Stimulated activated naive B cell treated with anti-CD40 and anti-IgM and Interleukin-4, amounts not matched to agents 10 μg/mL and 1 μg/mL and 100 μg/mL, for 72 hours (primary cell): ENCODE measurements around the gene LARP6.

Source experiments
- ATAC-seq, 2 donors: fragments of 150-1000 bp; cut with Tn5 transposase; replicated peaks; 2 replicates each; pipeline ENCODE4 v1.10.0; 2021; ENCODE audit warnings: moderate library complexity in 1 of 2
- DNase-seq: peaks from one replicate; pipeline ENCODE4 v3.0.0; 2021
- H3K27ac Mint-ChIP-seq: one replicate; pipeline ENCODE4 v1.8.0; 2022; ENCODE audit warnings: mild to moderate bottlenecking, mixed read lengths
- H3K27me3 Mint-ChIP-seq, 2 donors: one replicate each; pipeline ENCODE4 v1.8.0; 2022; ENCODE audit warnings: mixed read lengths in 2 of 2
- H3K36me3 Mint-ChIP-seq, 2 donors: one replicate each; pipeline ENCODE4 v1.8.0; 2022; ENCODE audit warnings: mixed read lengths in 2 of 2, mild to moderate bottlenecking in 1 of 2
- H3K4me1 Mint-ChIP-seq, 2 donors: one replicate each; pipeline ENCODE4 v1.8.0; 2022; ENCODE audit warnings: mixed read lengths in 2 of 2, mild to moderate bottlenecking in 1 of 2
- H3K4me3 Mint-ChIP-seq, 2 donors: one replicate each; pipeline ENCODE4 v1.8.0; 2022; ENCODE audit warnings: mild to moderate bottlenecking in 2 of 2, mixed read lengths in 2 of 2, moderate library complexity in 1 of 2
- H3K9me3 Mint-ChIP-seq, 2 donors: one replicate each; pipeline ENCODE4 v1.8.0; 2022; ENCODE audit warnings: mixed read lengths in 2 of 2, mild to moderate bottlenecking in 1 of 2

The LARP6 gene

DNA sequence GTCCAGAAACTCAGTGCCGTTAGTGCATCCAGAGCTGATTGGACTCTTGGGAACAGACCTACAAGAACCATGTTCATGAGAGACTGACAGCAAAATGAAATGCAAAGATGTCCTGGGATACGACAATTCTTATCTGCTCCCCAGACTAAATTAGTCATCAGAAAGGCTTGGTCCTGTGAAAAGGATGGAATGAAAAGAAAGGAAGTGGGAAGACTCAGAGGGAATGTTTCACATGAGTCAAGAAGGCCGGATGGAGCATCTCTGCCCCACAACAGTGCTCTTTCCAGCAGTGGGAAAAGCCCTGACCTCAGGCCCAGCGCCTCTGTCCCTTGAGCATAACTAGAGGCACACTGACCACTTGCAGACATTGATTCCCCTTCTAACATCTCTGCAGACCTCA lies 51.3 kb downstream of the LARP6 start:
- peaks cover 0 to 5% of the 10 kb centered on the region in 2 donors for H3K27me3 Mint-ChIP-seq
- no peak overlapping the region for H3K27ac Mint-ChIP-seq

DNA sequence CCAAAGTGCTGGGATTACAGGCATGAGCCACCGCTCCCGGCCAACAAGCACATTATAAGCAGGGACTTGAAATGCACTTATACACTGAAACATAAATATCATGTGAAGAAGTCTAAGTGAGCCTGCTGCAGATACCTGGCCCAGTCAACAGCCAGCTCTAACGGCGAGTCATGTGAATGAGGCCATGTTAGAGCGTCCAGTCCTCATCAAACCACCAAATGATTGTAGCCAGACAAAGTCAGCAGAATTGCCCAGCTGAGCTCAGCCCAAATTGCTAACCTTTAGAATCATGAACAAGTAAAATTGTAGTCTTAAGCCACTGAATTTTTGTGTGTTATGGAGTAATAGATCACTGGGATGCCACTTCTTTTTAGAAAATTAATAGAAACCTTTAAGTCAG lies 52.8 kb downstream of the LARP6 start:
- H3K4me3 Mint-ChIP-seq = no peak overlapping the region
- H3K27me3 Mint-ChIP-seq = peaks cover 0 to 5% of the 10 kb centered on the region in 2 donors
- H3K36me3 Mint-ChIP-seq = no peaks in the 10 kb centered on the region
- no peak for ATAC-seq
- H3K27ac Mint-ChIP-seq = no peak overlapping the region
- no peak for DNase-seq
- H3K4me1 Mint-ChIP-seq = peaks cover 0 to under 1% of the 10 kb centered on the region in 2 donors
- H3K9me3 Mint-ChIP-seq = no peaks in the 10 kb centered on the region

More for the DNA sequence above, 51.3 kb downstream of the LARP6 start:
- Mint-ChIP-seq H3K36me3 (no peaks in the 10 kb centered on the region), H3K4me3 (no peak overlapping the region), H3K4me1 (peaks cover 7 to 16% of the 10 kb centered on the region in 2 donors), H3K9me3 (no peaks in the 10 kb centered on the region)
- ATAC-seq (no peak), DNase-seq (no peak)

DNA sequence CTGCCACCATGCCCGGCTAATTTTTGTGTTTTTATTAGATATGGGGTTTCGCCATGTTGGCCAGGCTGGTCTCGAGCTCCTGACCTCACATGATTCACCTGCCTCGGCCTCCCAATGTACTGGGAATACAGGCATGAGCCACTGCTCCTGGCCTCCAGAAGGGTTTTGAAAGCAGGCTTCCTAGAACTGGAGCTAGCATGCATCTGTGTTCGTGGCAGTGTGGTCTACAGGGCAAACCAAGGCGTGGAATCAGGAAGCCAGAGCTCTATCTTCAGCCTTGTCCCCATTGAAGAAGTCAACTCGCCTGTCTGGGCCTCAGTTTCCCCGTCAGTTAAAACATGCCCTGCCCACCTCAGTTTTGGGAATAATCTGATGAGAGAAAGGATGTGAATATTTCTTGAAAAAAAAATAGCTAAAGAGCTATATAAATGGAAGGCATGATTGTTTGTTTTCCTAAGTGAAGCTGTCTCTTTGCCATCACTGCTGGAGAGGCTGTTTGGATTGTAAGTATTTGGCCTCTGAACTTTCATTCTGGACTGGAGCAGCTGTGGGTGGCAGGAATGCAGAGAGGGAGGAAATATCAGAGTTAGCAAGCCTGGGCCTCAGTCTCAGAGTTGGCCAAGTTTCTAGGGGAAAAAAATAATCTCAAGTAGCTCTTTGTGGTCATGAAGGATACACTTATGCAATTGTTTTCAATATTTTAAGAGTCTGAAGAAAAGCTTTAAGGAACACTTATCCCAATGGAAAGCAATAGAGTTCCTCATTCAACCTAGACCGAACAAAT lies 54.1 kb downstream of the LARP6 start:
- no peak for DNase-seq
- no peak overlapping the region for H3K4me3 Mint-ChIP-seq

DNA sequence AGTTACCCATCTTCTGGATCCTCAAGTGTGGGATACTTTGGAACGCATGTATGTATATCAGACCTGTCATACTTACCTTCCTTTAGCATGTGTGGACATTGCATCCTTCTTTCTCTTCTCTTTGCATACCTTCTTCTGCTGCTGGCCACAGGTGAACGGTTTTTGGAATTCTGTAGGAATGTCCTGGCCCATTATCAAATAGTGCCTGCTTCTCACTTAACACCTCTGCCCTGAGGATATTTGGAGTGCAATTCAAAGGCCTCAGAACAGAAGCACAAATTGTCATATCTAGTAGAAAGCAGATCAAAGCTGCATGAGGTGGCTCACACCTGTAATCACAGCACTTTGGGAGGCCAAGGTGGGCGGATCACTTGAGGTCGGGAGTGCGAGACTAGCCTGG lies 56.5 kb downstream of the LARP6 start:
- Mint-ChIP-seq H3K4me3 (no peak overlapping the region), H3K9me3 (no peaks in the 10 kb centered on the region), H3K27me3 (peaks cover 0 to 5% of the 10 kb centered on the region in 2 donors), H3K36me3 (no peaks in the 10 kb centered on the region), H3K4me1 (no peaks in the 10 kb centered on the region), H3K27ac (no peak overlapping the region)
- ATAC-seq (no peak), DNase-seq (no peak)

More for the DNA sequence above, 54.1 kb downstream of the LARP6 start:
- no peaks in the 10 kb centered on the region for H3K36me3 Mint-ChIP-seq
- no peaks in the 10 kb centered on the region for H3K4me1 Mint-ChIP-seq
- ATAC-seq = no peak
- H3K9me3 Mint-ChIP-seq = no peaks in the 10 kb centered on the region
- H3K27ac Mint-ChIP-seq = no peak overlapping the region
- peaks cover 0 to 5% of the 10 kb centered on the region in 2 donors for H3K27me3 Mint-ChIP-seq

DNA sequence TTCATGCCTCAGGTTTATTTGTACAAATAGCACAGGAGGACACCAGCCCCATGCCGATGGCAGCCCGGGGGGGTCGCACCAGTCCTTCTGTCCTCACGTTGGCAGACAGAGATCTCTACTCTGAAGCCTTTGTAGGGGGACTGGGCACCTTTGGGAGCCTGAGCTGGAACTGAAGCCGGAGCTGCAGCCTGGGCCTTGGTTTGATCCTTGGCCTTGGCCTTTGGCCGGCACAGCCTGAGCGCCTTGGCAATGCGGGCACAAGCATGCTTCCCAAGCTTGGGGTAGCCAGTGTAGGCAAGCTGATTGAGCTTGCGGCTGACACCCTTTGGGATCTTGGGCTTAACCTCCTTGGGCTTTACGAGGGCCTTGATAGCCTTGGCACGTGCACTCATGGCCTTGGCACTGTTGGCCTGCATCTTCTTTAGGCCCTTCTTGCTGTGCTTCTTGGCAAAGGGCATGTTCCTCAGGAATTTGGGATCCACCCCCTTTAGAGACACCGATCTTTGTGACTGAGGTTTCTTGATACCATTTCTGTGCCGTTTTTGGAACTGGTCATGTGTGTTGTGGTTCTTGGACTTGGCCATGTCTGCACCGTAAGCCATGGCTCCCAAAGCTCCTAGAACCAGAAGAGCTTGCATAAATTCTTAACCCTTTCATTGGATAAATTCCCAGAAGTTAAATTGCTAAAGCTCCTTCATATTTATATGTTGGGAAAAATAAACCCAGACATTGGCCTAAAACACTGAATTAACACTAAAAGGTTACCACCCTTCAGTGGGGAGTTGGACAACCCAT lies 57.2 kb downstream of the LARP6 start:
- DNase-seq (no peak), ATAC-seq (no peak)
- no peak overlapping the region for H3K4me3 Mint-ChIP-seq
- peaks cover 0 to 7% of the 10 kb centered on the region in 2 donors for H3K27me3 Mint-ChIP-seq
- H3K27ac Mint-ChIP-seq = no peak overlapping the region
- H3K9me3 Mint-ChIP-seq = no peaks in the 10 kb centered on the region
- no peaks in the 10 kb centered on the region for H3K36me3 Mint-ChIP-seq
- H3K4me1 Mint-ChIP-seq = no peaks in the 10 kb centered on the region

DNA sequence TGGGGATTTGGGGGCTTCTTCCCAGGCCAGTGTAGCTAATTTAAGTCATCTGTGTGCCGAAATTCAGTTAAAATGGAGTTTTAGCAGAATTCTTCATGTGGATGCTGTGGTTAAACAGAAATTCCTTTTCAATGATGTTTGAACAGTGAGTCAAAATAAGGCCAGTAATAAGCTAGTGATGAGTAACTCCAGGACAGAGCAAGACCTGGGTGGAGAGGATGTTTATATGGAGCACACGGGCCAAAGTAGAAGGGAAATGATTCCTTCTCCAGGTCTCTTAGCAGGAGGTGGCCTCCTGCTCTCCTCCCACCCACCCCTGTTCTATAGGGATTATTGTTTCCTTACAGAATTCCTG lies 58.7 kb downstream of the LARP6 start:
- Mint-ChIP-seq H3K4me1 (no peaks in the 10 kb centered on the region), H3K9me3 (no peaks in the 10 kb centered on the region), H3K4me3 (no peak overlapping the region), H3K27me3 (peaks cover 0 to 7% of the 10 kb centered on the region in 2 donors), H3K36me3 (no peaks in the 10 kb centered on the region), H3K27ac (no peak overlapping the region)
- DNase-seq (no peak), ATAC-seq (no peak)

DNA sequence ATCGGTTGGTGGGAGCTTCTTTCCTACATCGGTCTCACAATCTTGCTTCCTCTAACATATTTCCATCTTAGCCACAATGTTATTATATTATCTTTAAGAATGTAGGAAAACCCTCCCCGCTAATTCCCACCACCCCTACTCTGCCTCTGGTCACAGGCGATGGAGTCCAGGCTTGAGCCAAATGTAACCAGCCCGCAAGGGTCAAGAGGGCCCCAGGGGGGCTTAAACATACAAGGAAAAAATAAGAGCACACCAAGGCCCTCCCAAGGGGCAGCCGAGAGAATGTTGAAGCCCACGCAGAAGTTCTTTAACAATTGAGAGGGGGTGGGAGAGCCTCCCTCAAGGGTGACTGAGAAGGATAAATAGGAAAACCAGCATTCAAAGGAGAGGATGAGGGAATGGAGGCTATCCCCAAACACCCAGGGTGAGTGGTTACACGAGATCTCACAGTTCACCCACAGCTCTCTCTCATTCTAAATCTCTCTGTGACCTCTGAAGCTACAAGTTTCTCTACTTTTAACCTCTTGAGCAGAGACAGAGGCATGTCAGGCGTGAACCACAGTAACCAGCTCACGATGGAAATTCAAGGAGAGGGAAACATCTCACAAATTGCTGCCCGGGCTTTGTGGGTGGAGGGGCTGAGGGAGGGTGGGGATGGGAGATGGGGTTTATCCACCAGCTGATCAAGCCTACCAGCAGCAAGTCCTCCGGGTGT lies 59.2 kb downstream of the LARP6 start:
- H3K27me3 Mint-ChIP-seq = peaks cover 0 to 7% of the 10 kb centered on the region in 2 donors
- ATAC-seq (no peak), DNase-seq (no peak)
- H3K4me1 Mint-ChIP-seq = no peaks in the 10 kb centered on the region
- no peak overlapping the region for H3K27ac Mint-ChIP-seq
- H3K36me3 Mint-ChIP-seq = no peaks in the 10 kb centered on the region
- no peak overlapping the region for H3K4me3 Mint-ChIP-seq
- no peaks in the 10 kb centered on the region for H3K9me3 Mint-ChIP-seq

DNA sequence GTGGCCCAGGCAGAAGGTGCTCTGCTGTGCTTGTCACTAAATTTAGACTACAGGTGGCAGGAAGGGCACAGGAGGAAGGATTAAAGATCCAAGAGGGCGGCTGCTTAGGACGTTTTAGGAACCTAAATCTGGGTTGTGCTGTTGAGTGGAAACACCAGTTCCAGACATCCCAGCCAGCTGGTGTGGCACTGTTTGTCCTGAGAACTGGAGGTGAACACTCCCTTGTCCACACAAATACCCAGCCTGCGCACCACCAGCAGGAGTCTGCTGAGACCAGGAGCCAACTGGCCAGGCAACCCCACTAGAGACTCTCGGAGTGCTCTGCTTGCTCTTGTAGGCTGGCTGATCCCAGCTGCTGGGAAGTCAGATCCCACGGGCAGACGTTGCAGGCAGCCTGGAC lies 60.3 kb downstream of the LARP6 start:
- Mint-ChIP-seq H3K4me3 (no peak overlapping the region), H3K9me3 (no peaks in the 10 kb centered on the region), H3K4me1 (no peaks in the 10 kb centered on the region), H3K27me3 (peaks cover 0 to 7% of the 10 kb centered on the region in 2 donors), H3K27ac (no peak overlapping the region), H3K36me3 (no peaks in the 10 kb centered on the region)
- DNase-seq = no peak
- no peak for ATAC-seq

DNA sequence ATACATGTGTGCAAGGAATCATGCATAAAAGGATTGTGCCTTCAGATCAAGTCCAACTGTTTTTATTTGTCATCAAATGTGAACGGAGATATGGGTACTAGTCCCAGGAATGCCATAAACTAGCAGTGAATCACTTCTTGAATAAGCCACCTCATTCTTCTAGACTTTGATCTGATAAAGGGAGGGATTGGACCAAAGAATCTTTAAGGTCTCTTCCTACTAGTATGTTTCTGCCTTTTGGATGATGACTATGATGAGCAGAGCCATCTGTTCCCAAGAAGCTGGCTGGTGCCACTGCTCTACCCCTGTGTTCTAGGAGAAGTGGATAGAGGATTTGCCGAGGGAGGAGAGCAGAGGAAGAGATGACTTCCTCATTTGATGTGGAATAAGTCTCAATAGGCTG lies 61.8 kb downstream of the LARP6 start:
- H3K36me3 Mint-ChIP-seq = no peaks in the 10 kb centered on the region
- H3K4me1 Mint-ChIP-seq = no peaks in the 10 kb centered on the region
- H3K4me3 Mint-ChIP-seq = no peak overlapping the region
- no peak for ATAC-seq
- H3K27ac Mint-ChIP-seq = no peak overlapping the region
- peaks cover 0 to 7% of the 10 kb centered on the region in 2 donors for H3K27me3 Mint-ChIP-seq
- H3K9me3 Mint-ChIP-seq = no peaks in the 10 kb centered on the region
- DNase-seq = no peak

DNA sequence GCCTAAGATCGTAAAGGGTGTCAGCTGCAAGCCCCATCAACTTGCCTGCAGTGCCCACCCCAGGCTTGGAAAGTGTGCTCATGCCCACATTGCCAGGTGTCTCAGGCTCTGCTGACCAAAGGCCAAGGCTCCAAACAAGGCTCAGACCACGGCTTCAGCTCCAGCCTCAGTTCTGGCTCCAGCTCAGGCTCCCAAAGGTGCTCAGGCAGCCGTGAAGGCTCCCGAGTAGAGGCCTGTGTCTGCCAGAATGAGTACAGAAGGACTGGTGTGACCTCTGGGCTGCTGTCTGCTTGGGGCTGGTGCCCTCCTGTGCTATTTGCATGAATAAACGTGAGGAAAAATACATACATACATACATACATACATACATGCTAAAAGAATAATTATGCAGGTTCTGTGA lies 62.7 kb downstream of the LARP6 start:
- ATAC-seq = no peak
- Mint-ChIP-seq H3K36me3 (no peaks in the 10 kb centered on the region), H3K9me3 (no peaks in the 10 kb centered on the region), H3K27ac (no peak overlapping the region), H3K27me3 (peaks cover 0 to 7% of the 10 kb centered on the region in 2 donors), H3K4me3 (no peak overlapping the region), H3K4me1 (no peaks in the 10 kb centered on the region)
- no peak for DNase-seq

DNA sequence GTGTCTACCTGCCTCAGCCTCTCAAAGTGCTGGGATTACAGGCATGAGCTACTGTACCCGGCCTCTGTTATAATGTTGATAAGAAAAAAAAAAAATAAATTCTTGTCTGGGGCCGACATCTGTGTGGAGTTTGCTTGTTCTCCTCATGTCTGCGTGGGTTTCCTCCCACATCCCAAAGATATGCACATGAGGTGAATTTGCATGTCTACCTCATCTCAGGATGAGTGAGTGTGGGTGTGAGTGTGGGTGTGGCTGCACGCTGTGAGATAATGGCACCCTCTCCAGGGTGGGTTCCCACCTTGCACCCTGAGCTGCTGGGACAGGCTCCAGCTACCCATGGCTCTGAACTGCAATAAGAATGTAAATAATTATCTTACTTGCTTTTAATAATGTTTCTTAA lies 64.7 kb downstream of the LARP6 start:
- H3K4me1 Mint-ChIP-seq = no peaks in the 10 kb centered on the region
- H3K9me3 Mint-ChIP-seq = no peaks in the 10 kb centered on the region
- H3K36me3 Mint-ChIP-seq = no peaks in the 10 kb centered on the region
- ATAC-seq = no peak
- H3K27me3 Mint-ChIP-seq = peaks cover 0 to 7% of the 10 kb centered on the region in 2 donors
- no peak overlapping the region for H3K27ac Mint-ChIP-seq
- no peak overlapping the region for H3K4me3 Mint-ChIP-seq
- no peak for DNase-seq

DNA sequence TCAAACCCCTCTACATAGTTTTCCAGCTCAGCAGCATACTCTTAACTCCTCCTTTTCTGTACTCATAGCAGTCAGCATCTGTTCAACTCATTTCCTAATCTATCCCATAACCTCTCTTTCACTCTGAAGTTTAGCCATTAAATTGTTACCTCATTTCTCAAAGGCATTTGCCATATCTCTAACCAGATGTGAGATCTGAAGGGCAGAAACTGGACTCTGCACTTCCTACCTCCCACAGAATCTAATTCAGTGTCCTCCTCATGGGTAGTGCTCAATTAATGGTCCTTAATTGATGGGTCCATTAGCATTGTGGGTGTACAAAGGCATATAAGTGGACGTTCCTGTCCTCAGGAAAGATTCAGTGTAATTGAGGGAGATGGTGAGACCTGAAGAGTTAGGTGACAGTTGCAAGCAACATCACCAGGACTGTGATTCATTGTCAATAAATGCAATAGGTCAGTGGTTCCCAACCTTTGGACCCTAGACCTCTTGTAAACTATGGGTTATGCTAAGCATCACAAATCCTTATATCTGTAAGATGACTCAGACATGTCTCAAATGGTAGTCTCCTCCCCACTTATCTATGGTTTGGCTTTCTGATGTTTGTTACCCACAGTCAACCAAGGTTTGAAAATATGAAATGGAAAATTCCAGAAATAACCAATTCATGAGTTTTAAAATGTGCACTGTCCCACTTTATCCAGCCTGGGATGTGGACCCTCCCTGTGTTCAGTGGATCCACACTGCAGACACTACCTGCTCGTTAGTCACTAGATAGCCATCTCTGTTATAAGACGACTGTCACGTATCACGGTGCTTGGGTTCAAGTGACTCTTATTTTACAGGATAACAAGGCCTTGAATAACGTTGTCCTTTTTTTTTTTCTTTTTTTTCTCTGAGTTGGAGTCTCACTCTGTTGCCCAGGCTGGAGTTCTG lies 65.6 kb downstream of the LARP6 start:
- Mint-ChIP-seq H3K27me3 (peaks cover 0 to 7% of the 10 kb centered on the region in 2 donors), H3K27ac (no peak overlapping the region), H3K4me3 (no peak overlapping the region), H3K4me1 (no peaks in the 10 kb centered on the region), H3K9me3 (no peaks in the 10 kb centered on the region), H3K36me3 (no peaks in the 10 kb centered on the region)
- ATAC-seq = no peak
- DNase-seq = no peak

DNA sequence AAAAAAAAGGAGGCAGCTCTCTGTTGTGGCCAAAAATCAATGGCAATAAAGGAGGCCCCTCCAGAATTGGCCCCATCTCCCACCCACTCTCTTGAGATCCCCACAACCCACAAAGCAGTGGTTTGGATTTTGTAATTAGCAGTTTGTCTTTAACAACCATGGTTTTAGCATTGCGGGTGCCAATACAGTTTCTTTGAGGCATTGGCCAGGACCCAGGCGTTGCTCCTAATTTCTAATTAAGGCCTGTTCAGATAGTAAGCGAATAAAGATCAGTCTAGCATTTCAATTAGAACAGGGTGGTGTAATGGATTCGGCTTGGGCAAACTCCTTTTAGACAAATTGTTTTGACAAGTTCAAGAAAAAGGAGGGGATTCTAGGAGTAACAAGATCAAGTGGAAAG lies 67.0 kb downstream of the LARP6 start:
- Mint-ChIP-seq H3K4me3 (no peak overlapping the region), H3K9me3 (no peaks in the 10 kb centered on the region), H3K4me1 (no peaks in the 10 kb centered on the region), H3K36me3 (no peaks in the 10 kb centered on the region), H3K27me3 (no peaks in the 10 kb centered on the region), H3K27ac (no peak overlapping the region)
- no peak for DNase-seq
- ATAC-seq = no peak

DNA sequence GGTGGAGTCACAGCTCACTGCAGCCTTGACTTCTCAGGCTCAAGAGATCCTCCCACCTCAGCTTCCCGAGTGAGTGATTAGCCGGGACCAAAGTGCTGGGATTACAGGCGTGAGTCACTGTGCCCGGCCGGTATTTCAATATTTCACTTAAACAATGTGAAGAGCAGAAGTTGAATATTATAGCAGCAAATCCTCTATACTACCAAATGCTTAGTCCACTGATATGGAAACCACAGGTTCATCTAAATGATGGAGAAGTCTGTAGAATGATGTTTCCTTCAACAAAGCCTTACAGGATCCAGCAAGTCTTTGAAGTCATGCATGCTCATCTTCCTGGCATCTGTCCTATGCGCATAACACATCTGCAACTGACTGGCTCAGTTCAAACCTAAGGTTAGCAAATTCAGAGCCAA lies 70.3 kb downstream of the LARP6 start:
- Mint-ChIP-seq H3K9me3 (no peaks in the 10 kb centered on the region), H3K4me1 (no peaks in the 10 kb centered on the region), H3K36me3 (no peaks in the 10 kb centered on the region), H3K4me3 (no peak overlapping the region), H3K27ac (no peak overlapping the region), H3K27me3 (peaks cover 13 to 18% of the 10 kb centered on the region in 2 donors)
- ATAC-seq (no peak), DNase-seq (no peak)
